GM18507 (cell line): ENCODE results near the gene STAT6.

ENCODE experiments used
- DNase-seq: peaks from one replicate; pipeline ENCODE4 v3.0.0; 2011; ENCODE audit warnings: low read depth; ENCODE audit not compliant: insufficient read length; ENCODE audit errors: extremely low spot score
- FAIRE-seq: peaks from 2 replicates; lab custom pipeline; 2011; peaks lifted over from hg19 to GRCh38; lab: Jason Lieb, UNC

STAT6 gene

DNA sequence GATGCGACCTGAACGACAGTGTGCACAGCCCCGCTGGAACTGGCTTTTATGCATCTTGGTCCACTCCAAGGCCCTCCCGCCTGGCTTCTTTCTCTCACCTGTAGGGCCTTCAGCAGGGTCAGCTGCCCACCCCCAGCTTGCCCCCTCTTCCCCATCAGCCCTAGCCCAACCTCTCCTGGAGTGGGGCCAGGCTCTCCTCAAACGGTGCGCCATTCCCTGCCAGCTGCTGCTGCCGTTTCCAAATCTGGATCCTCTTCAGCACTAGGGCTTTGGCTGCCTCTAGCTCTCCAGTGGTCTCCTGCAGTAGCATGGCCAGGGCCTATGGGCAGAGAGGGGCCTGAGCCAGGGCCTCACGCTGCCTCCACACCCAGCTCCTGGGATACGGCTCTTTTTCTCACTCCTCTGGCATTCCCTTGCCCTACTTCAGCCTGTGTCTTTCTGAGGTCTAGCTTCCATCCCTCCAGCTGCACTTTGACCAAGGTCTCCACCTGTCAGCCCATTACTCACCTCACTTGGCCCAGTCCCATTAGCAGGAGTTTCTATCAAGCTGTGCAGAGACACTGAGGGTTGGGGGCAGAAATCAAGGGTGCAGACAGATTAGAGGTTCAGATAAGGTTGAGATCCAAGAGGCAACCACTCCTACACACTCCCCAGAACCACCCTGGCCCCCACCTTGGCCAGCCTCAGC, 5.0 kb downstream of the STAT6 start:
- DNase-seq (no peak), FAIRE-seq (no peak)

DNA sequence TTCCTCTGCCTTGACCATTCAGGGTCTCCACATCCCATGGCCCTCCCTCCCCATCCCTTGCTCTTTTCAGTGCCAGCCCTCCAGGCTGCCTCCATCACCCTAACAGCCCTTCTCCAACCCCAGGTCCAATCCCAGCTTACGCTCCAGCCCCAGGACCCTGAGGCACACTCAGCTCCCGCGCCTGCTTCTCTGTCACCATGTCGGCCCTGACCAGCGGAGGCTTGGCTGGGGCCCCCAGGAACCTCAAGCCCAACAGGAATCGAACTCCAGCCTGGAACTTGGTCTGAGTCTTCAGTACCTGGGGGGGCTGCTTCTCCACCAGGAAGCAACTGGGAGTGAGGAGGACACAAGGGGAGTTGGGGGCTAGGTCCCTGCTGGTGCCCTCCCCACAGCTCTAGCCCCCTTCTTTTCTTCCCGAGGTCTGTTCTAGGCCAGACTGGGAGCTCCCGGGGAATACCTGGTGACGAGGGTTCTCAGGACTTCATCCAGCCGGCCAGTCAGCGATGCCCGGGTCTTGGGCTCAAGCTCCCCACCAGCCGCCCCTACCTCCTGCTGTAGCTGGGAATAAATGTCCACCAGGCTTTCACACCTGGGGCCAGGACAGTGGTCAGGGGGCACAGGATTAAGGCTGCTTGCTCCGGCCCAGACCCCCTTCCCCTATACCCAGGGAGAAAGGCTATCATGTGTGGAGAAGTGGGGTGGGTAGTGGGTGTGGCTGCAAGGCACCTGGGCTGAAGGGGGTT, 6.0 kb downstream of the STAT6 start:
- FAIRE-seq, result no peak
- no peak for DNase-seq

DNA sequence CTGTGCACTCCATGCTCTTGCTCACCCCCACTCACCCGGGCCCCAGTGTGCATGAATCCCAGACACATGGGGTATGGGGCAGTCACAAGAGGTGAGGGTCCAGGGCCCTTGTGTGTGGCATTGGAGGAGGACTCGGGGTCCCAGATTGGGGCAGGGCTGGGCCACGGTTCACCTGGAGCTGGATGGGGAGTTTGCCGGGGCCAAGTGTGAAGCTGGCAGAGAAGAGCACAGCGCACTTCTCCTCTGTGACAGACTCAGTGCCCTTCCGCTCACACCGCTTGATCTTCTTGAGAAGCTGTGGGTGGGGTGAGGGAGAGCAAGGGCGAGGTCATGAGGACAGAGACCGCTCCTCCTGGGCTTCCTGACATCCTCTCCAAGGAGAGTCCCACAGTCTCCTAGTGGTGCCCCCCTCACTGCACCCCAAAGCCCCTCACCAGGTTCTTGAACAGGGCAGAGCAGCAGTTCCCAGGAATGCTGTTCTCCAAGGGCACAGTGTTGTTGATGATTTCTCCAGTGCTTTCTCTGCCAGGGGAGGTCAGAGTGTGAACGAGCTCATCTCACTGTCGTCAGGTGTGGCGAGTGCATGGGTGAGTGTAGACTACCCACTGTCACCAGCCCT, 6.8 kb downstream of the STAT6 start:
- DNase-seq (no peak), FAIRE-seq (no peak)

DNA sequence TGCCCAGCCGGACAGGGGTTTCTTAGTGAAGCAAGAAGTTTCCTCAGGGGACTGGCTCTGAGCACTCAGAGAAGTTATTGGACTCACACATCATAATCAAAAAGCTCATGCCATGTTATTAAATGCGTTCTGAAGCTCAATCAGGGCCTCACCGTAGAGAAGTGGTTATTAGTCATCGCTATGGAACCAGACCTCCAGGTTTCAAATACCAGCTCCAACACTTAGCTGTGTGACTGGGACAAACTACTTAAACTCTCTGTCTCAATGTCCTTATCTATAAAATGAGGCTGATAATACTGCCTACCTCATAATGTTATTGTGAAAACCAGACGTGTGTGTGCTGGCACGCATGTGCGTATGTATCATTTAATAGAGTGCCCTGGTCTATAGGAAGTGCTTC, 7.3 kb downstream of the STAT6 start:
- DNase-seq (no peak), FAIRE-seq (no peak)

DNA sequence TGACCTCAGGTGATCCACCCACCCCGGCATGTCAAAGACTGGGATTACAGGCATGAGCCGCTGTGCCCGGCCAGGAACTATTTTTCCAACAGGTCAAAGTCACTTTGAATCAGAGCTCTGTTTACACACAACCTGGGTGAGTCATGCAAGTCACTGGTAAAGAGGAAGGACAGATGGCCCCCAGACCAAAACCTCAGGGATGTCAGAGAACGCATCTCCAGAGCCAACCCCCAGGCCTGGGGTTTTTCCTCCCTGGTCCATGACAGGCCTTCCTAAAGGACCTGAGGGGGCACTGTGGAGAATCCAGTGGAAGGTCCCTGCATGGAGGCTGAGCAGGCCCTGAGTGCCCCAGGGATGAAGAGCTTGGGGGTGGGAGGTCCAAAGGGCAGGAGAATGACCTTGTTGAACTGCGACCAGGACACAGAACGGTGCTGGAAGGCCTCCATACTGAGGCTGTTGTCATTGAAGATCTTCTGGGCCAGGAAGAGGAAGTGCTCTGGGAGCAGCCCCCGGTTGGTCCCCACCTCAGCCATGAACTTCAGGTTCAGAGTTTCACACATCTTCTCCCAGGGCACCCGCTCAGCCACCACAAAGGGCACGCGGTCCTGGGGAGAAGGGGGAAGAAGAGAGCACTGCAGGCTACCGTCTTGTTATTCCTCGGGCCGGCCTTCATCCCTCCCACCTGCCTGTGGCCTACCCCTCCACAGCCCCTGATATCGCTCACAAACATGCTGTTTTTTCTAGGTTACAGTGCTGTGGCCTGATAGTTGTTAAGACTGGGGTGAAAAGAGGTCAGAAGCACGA, 9.1 kb downstream of the STAT6 start:
- DNase-seq, result no peak
- FAIRE-seq, result no peak

DNA sequence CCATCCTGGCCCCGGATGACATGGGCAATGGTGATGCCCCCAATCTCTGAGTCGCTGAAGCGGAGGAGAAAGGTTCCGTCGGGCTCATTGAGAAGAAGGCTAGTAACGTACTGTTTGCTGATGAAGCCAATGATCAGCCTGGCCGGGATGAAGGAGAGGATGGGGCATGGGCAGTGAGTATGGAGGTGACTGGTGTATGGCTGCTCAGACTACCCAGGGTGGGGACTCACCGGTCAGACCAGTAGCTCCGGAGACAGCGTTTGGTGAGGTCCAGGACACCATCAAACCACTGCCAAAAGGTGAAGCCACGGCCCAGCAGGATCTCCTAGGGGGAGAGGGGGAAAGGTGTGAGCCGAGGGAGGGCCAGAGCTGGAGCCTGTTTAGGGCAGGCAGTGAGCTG, 11.4 kb downstream of the STAT6 start:
- DNase-seq, result no peak

DNA sequence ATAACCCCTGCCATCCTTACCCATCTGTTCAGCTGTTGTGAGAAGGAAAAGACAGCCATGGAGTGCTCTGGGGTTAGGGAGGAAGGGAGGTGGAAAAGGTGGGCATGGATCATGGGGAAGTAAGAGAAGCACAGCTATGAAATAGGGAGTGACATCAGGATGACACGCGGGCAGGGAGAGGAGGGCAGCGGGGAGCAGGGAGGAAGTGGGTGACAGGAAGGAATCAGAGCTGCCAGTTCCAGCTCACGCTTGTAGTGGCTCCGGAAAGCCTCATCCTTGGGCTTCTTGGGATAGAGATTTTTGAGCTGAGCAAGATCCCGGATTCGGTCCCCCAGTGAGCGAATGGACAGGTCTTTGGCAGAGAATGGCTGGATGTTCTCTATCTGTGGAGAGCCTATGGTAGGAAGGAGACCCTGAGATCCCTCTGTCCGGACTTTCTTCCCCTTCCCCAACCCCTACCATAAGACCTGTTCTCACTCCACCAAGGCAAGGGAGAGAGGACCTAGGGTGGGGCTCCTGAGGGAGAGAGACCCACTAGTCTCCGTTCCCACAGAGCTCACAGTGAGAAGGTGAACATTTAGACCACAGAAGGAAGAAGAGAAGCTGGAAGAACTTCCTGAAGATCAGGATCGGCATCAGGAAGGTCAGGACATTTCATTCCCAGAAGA, 12.0 kb downstream of the STAT6 start:
- DNase-seq (no peak), FAIRE-seq (no peak)

More for the DNA sequence above, 11.4 kb downstream of the STAT6 start:
- FAIRE-seq, result no peak

DNA sequence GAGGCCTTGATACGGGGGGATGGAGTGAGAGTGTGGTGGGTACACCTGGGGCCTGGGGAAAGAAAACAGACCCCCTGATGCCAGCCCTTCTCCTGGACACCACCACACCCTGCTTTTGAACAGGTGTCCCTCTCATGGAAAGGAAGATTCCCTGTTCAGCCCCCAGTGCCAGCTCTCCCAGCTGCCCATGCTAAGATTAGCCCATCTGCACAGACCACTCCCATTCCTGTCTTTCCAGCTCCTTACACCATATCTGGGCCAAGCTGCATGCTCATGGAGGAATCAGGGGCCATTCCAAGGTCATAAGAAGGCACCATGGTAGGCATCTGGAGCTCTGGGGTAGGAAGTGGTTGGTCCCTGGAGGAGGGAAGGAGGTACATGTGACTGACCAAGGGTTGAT, 12.6 kb downstream of the STAT6 start:
- DNase-seq (no peak), FAIRE-seq (no peak)

DNA sequence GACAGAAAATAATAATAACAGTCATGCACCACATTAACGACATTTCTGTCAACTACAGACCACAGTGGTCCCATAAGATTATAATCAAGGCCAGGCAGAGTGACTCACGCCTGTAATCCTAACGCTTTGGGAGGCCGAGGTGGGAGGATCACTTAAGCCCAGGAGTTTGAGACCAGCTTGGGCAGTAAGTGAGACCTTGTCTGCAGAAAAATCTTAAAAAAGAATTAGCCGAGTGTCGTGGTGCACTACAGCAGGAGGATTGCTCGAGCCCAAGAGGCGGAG, 13.7 kb downstream of the STAT6 start:
- FAIRE-seq, result no peak
- no peak for DNase-seq

DNA sequence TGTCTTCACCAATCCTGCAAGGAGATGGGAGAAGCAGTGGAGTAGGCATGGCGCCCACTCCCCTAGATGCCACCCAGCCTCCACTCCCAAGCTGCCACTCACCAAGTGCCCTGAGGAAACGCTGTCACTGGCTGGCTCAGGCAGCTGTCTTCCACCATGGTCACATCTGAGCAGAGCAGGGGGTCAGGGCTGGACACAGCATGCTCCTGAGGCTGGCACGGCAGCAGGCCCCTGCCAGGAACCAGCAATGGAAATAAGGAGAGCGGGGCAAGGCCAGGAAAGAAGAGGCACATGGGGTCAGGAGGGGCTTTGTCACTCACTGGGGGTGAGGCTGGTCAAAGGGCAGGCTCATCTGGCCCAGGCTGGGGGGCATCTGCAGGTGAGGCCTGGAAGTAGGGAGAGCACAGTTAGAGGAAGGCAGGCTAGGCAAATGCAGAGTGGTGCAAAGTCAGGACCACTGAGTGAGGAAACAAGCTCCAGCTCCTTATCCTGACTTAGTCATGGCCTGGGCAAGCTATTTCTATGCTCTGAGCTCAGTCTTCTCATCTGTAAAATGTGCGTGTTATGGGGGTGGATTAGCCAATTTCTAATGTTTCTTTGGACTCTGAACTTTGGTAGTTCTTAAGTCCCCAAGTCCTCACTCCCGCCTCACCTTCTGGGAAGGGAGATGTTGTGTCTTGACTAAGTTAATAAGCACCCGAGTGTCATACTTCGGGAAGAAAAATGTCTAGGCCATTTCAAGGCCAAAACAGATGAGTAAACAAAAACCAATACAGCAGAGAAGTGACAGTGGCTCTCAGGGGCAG, 14.2 kb downstream of the STAT6 start:
- no peak for DNase-seq
- FAIRE-seq, result no peak

DNA sequence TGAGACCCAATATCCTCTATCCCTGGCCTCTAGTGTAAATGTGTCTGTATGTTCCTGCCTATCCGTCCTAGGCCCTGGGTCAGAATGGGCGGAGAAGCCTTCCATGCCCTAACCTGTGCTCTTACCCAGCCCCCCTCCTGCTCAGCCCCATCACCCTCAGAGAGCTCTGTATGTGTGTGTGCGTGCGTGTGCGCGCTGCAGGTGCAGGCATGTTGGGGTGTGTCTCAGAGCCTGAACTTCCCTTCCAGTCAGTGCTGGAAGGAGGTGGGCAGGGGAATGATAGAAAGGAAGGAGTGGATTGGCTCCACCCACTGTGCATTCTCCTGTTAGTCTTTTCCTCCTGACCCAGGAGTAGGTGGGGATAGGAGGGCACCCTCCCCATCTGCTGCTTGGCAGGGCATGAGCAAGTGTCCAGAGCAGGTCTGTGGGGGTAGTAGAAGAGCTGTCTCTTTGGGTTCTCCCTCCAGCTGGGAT, 15.0 kb downstream of the STAT6 start:
- no peak for FAIRE-seq
- DNase-seq, result no peak

DNA sequence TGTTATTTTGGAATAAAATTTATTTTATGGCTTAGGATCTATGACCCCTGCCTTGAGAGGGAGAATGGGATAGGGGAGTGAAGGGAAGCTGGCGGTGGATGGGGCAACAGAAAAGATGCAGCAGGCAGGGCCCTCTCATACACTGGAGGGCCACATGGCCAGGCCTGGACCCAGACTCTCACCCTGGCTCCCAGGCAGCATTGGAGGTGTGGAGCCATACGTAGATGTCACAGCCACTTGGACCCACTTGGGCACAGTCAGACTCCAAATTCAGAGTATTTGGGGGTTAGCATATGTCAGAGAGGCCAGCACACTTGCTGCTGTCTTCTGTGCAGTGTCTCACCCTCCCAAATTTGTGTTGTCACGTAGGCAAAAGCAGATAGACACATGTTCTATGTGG, 15.7 kb downstream of the STAT6 start:
- DNase-seq (no peak), FAIRE-seq (no peak)

DNA sequence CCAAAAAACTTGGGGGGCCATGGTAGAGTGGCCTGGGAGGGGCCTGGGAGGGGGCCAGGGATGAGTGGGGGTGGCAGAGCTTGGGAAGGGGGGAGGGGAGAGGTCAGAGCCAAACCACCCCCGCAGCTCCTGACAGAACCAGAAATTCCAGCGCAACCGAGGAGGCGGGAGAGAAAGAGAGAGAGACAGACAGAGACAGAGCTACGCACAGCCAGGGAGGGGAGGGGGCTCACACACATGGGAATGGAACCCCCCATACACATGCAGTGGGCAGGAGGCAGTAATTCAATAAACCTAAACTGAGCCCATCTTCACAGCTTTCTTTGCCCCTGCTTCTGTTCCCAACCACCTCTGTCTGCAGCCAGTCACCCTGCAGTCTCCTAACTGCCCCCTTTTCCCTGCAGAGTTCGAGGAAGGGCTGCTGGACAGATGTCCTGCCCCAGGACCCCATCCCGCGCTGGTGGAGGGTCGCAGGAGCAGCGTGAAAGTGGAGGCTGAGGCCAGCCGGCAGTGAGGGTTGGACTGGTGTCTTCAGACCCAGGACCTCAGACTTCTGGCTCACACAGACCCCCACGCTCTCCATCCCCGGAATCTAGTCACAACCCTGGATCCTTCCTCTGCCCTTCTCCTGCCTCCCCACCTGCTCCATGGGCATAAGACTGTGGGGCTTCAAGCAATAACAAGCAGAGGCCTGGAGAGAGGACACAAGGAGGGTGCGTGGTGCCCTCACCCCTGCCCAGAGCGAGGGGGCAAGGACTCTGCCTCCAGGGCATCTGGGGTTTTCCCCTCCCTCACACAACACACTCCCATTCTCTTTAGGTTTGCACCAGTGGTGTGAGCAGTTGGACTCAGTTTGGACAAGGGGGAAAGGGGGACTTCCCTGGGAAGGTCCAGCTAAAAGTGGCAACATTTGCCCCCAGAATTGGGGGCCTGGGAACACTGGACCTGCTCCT, 16.7 kb downstream of the STAT6 start:
- no peak for FAIRE-seq

DNA sequence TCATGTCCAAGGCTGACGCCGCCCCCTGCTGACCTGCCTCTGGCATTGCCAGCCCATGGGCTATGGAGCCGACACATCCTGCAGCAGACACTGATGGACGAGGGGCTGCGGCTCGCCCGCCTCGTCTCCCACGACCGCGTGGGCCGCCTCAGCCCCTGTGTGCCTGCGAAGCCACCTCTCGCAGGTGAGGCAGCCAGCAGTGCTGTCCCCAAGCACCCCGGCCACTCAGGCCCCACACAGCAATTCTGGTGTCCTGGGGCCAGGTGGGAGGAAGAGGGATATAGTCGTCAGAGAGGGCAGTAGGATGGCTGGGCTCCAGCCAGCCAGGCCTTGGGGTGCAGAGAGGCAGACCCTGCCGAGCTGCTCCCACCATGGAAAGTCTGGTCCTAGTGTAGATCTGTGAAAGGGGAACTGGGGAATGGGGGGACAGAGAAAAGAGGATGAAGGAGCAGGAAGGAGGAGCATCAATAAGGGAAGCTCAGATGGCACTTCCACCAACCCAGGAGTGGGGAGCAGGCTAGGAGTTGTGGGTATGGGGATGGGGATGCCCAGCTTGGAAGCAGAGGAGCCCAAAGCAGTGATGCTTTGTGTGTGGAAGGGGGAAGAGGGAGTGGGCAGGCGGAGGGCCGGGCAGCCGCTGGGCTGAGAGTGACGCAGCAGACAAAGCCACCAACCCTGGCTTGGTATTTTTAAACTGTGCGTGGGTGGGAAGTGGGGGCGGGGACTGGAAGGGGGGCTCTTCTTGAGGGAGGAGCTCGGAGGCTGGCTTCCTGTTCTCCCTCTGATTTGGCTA, 17.6 kb downstream of the STAT6 start:
- no peak for DNase-seq
- FAIRE-seq, result peak; percentile 91

More for the DNA sequence above, 16.7 kb downstream of the STAT6 start:
- no peak for DNase-seq

DNA sequence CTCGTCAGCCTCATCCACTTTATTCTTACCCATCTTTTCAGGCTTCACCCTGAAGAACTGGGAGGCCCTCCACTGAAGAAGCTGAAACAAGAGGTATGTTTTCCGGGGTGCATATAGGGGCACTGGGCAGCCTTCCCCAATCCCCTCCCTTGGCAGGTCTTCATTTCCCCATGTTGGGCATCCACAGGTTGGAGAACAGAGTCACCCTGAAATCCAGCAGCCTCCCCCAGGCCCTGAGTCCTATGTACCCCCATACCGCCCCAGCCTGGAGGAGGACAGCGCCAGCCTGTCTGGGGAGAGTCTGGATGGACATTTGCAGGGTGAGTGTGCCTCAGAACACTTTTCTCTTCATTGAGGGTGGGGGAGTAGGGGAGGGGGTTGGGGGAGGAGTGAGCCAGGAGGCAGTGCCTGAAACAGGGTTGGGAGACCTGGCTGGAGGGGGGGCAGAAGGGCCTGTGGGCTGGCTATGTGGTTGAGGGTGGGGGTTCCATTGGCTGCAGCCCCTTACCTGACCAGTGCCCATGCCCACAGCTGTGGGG, 18.2 kb downstream of the STAT6 start:
- DNase-seq (no peak), FAIRE-seq (no peak)

DNA sequence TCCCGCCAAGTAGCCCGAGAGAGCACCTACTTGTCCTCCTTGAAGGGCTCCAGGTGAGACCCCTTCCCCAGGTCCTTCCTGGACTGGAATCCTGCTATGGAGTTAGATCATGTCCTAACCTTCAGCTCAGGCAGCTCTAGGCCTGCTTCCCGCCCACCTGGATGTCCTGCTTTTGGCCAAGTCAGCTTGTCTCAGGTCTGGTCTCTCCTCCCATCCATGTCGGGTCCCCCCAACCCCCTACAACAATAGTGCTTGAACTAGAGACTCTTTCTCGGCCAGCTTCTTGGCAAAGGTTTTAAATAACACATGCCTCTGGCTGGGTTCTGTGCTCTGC, 18.7 kb downstream of the STAT6 start:
- no peak for DNase-seq
- no peak for FAIRE-seq
